IPS-NIHi11 (cell line): ENCODE measurements around the gene SH3RF3.

Experiments
- DNase-seq: peaks from one replicate; pipeline ENCODE4 v3.0.0; 2012; ENCODE audit warnings: mixed read lengths, low spot score

SH3RF3 gene

DNA sequence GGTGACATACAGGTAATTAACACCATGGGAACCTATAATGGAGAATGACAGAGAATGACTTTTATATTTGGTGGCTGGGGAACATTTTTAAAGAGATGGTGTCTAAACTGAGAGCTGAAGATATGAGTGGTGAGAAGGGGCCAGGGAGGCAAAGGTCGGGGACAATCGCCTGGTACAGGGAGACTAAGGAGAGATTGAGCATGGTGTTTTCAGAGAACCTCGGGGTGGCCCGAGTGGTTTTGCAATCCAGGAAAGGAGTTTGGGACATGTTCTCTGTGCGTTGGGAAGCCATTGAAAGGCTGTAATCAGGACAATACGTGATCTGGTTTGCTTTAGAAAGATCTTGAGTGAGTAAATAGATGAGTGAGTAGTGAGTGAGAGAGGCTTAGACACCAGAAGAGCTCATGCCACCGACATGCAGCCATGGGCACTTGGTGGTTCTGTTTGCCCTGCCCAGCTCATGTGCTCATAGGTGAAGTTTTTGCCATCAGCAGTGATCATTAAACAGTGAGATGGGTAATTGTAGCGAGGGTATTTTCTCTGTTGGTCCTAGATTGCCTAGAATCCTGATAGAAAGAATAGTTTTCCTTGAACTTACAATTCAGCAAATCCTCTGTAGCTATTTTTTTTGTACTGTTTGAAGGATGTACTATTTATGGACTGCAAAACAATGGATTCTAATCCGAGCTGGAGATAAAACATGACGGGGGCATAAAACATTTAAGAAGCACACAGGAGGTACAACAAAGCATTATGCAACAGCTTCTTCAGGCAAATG is 114.7 kb downstream of the SH3RF3 start:
- no peak for DNase-seq

DNA sequence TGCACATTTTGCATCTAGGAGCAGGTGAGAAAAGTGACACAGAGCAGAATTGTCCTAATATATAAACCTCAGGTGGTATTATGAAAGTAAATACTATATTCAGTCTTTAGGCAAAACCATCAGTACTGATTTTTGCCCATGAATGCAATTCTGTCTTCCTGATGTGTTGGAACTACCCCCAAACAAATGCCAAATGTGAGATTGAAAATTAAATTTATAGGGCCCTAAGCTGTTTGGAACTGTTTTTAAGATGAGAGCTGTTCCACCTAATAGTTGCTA is 115.2 kb downstream of the SH3RF3 start:
- DNase-seq, result no peak

DNA sequence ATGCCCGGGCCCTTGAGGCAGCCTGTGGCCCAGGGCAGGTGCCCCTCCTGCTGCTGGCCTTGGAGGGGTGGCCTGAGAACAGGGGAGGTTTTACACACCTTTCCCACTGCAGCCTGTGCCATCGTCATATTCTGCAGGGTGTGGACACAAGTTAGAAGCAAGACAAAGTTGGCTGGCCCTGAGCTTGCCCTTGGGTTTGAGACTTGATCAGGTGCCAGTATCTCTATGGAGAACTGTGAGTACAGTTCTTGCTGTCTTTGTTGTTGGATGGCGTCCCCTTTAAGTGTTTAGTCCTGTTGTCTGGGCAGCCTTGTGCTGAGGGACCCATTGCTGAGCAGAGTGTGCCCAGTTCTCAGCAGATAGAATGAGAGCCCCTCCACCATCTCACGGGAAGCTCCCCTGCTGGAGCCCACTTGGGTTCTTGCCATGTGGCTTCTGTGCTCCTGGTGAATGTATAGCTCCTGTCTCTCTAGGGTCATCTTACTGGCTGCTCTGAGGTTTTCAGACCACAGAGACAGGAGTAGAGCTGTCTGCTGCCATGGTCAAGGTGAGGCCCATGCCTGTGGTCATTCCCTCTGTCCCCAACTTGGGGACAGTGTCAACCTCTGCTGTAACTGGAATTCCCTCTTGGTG is 115.9 kb downstream of the SH3RF3 start:
- no peak for DNase-seq

DNA sequence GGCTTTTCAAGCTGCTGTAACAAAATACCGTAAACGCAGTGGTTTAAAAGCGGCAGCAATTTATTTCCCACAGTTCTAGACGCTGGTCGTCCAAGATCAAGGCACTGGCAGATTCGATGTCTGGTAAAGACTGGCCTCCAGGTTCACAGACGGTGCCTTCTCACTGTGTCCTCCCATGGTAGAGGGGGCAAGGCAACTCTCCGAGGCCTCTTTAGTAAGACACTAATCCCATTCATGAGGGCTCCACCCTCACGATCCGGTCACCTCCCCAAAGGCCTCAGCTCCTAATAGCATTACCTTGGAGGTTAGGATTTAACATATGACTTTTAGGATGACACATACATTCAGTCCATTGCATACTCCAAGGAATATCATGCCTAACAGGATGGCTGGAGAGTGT is 117.2 kb downstream of the SH3RF3 start:
- no peak for DNase-seq

DNA sequence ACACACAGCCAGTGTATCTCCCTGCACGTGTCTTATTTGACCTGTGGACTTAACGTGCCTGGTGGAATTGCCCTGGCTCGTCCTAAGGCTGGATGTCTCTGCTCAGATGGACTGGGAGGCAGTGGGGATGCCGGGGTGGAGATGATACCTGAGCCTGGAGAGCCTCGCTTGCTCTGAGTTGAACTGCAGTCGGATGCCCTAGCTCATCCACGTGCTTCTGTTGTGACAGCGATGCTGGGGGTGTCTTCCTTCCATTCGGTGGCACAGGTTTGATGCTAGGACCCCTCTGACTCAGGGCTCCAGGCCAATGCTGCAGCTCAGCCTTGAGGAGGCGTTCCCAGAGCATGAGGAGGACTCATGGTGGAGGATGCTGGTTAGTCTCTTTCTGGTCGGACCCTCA is 117.6 kb downstream of the SH3RF3 start:
- no peak for DNase-seq

DNA sequence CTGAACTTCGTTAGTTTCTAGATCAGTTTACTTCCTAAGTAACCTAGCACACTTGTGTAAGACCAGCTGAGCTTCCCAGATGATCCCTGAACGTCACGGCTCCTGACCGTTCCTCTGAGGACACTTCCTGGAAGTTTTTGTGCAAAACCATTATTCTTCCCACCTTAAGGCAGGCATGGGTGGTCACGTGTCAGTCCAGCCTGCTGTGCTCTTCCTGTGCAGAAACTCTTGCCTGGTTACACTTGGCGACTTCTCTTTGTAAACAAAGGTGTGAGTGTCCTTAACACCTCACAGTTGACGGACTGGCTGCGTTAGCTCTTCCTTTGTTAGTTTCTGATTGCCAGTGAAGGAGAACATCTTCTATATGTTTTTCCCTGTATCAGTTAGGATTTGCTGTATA is 118.3 kb downstream of the SH3RF3 start:
- no peak for DNase-seq

DNA sequence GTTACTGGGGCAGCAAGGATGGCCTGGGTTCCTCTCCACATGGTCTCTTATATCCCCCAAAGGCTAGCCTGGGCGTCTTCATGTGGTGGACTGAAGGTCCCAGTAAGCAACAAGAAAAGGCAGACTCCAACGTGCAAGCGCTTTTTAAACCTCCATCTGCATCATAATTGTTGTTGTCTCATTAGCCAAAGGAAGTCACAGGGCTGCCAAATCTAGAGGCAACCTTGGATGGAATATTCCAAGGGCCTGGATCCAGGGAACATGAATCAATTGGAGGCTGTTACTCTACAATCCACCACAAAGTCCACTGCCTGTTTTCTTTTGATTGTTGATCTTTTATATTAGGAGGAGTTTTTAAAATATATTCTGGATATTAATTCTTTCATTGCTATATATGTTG is 118.8 kb downstream of the SH3RF3 start:
- no peak for DNase-seq

DNA sequence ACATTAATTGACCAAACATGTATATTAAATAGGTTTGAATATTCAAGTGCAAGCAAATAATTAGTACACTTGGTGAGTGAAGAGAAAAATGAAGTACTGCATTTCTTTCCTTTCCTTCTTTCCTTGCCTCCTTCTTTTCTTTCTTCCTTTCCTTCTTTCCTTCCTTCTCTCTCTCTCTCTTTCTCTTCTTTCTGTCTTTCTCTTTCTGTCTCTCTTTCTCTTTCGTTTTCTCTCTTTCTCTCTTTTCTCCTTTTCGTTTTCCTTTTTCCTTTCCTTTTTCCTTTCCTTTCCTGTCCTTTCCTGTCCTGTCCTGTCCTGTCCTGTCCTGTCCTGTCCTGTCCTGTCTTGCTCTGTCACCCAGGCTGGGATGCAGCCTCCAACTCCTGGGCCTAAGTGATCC is 119.6 kb downstream of the SH3RF3 start:
- DNase-seq, result no peak

DNA sequence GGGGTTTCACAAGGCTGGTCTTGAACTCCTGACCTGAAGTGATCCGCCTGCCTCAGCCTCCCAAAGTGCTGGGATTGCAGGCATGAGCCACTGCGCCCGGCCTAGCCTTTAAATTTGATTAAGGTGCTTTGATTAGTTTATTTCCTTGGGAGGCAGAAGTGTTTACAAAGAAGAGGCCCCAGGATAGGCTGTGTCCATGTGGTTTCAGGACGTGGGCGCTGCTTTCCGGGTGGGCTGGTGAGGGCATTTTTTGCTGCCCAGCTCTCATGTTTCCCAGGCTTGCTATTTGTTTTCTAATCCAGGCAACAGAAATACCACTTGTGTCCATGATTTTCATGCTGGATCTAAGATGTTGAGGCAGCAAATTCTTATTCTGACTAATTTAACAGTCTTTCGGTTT is 124.2 kb downstream of the SH3RF3 start:
- no peak for DNase-seq

DNA sequence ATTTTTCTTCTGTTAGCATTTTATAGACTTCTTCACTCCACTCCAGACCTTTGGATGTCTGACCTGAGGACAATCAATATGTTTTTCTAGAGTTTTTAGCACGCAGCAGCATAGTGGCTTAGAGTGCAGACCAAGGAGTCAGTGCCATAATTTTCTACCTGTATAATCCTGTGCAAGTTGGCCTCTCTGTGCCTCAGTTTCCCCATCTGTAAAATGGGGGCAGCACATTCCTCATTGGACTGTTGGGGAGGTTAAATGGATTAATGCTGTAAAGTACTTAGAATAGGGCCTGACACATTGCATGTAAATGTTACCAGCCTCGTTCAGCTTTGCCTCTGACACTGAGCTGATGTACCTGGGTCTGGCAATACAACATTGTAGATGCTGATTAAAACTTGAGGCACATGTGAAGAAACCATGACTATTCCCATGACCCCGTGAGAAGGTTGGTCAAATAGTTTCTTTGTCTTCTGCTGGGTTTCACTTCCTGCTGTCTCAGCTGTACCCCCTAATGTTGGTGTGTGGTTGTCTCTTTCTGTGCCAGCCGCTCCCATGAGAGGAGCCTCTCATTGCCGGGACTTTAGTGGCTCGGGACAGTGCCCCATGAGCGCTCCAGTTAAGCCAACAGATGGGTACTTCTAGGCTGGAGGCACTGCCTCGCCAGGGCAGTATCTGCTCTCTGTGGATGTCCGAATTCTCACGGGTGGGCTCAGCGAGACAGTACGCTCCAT is 125.3 kb downstream of the SH3RF3 start:
- DNase-seq, result no peak

DNA sequence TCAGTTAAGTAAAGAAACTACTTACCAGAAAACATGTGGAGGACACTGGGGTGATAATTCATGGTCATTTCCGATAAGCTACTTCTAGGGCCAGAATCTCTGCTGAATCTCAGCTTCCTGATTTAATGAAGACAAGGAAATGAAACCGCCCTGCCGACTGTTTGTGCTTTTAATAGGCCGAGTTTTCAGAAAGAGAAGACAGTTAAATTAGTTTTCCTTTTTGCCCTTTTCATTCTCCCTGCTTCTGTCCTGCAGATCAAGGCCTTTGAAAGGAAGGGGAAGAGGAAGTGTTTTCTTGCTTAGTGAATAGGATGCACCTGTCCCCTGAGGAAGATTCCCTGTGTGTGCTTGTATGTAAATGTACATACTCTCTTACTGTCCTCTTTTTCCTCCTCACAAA is 126.6 kb downstream of the SH3RF3 start:
- no peak for DNase-seq

DNA sequence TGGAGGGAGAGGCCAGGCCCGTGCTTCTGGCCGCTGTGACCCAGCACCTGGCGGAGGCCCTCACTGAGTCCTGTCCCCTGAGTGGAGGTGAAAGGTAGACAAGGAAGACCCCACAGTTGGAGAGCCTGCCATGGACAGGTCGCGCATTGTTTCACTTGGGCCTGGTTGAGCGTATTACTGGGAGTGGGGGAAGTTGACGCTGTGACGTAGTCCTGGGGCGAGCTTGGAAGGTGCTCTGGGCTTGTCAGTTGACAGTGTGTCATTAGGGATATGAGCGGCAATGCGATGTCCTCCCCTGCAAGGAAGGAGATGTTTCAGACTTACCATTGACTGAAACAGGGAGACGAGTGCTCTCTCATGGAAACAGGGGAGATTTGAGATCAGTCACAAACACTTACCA is 127.1 kb downstream of the SH3RF3 start:
- DNase-seq, result no peak

DNA sequence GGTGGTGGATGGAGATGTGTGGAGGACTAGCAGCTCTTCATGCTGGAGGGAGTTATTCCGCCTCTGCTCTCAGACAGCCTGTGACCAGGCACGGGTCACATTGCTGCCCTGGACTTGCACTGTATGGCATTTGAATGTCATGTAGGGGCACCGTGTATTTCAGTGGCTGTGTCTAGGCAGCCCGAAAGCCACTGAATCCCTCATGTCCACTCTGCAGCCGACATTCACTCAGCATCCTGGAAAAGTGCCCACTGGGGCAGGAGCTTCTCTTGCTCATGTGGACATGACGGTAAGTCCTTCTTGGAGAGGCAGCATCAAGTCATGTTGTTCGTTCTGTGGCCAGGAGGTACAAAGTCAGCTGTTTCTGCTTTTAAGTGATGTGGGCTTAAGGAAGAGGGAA is 127.9 kb downstream of the SH3RF3 start:
- DNase-seq, result no peak

DNA sequence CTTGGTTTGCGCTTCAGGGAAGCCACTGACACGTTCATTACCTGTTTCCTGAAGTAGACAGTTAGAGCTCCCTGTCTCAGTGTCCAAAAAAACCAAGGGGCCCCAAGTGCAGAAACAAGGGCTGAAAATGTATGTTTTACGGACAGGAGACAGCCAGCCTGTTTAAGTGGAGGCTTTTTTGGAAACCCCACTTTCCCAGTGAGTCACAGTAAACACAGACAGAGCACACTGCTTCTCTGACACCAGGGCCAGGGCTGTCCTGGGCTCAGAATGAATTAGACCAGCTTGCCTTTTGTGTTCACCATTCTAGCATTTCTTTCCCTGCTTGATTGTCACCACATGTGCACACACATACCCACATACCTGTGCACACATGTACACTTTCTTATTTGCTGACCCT is 128.6 kb downstream of the SH3RF3 start:
- no peak for DNase-seq

DNA sequence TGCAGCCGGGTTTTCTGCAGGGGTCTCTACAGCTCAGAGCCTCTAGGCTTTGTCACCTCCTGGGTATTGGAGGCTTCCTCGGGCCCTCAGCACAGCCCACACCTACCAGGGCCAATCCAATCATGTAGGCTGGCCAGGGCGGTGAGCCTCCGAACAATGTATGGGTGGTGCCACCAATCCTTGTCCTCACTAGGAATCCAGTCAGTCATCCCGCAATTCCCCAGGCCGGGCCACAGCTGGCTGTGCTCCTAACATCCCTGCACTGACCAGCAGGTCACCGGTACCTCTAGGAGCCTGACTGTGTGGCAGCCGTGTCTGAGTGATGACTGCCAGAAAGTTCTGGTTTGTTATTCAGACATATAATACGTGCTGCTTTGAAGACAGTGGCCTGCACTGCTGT is 129.4 kb downstream of the SH3RF3 start:
- DNase-seq, result no peak

DNA sequence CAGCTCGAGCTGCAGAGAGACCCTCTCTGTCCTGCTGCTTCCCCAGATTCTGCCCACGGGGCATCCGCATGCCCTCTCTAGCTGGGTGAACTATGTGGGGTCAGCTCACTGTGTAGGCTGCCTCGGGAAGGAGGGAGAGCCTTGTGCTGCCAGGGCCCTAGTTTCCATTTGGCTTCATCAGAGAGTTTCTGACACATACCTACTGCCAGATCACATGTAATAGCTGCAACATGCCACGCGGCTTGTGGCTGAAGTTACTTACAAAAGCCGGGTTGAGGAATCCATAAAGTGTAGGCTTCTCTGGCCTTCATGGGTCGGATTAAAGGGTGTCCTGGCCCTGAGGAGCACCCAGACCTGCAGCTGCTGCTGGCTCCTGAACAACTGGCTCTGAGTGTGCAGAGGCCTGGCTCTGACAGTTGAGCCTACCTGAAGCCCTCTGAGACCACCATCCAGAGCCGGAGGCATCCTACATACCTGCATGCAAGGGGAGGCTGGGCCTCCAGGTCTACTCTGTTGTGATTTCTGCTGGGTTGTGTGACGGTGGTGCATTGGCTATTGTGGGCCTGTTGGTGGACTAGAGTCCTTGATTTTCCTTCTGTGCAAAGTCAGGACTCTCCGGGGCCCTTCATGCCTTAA is 130.0 kb downstream of the SH3RF3 start:
- no peak for DNase-seq

DNA sequence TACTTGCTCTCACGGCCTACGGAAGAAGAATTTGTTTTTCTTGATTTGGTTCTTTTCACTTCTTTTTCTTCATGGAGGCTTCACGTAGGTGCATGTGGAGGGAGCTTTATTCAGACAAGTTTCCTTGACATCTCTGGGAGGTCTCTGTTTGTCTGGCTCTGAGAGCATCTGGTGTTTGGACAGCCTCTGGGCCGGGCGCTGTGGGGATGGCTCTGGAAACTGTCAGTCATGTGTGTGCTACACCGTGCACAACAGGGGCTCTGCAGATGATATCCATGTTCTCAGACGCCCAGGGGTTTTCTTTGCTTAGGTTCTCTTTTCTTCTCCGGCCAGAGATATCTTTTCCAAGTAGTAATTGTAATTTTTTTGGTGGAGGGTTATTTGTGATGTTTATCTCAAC is 130.7 kb downstream of the SH3RF3 start:
- no peak for DNase-seq

DNA sequence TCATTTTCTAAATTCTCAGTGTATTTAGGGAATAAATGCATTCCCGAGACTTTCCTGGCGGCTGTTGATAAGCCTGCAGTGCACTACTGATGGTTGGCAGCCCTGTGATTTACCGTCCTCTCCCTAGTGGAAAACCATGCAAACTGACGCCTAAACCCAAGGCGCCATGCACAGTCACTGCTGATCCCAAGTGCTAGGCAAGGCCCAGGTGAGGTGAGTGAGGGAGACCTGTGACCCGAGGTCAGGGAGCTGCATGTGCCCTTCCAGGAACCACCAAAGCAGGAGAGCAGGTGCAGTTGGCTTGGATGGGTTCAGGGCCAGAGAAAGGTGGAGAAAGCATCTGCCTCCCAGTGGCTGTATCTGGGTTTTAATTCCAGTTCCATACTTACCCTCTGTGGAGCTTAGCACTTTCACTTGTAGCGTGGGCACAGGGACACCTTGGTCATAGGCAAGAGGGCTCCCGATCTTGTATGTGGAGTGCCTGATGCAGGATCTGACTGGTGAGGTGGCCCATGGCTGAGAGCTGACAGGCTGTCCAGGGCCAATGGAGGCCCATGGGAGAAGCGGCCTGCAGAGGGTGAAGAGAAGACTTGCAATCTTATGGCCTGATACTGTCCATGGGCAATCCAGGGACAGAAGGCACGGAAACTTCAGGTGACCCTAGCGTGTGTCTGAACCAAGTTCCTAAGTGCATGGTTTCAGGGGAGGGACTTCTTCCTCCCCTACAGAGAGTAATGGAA is 131.3 kb downstream of the SH3RF3 start:
- DNase-seq, result no peak

DNA sequence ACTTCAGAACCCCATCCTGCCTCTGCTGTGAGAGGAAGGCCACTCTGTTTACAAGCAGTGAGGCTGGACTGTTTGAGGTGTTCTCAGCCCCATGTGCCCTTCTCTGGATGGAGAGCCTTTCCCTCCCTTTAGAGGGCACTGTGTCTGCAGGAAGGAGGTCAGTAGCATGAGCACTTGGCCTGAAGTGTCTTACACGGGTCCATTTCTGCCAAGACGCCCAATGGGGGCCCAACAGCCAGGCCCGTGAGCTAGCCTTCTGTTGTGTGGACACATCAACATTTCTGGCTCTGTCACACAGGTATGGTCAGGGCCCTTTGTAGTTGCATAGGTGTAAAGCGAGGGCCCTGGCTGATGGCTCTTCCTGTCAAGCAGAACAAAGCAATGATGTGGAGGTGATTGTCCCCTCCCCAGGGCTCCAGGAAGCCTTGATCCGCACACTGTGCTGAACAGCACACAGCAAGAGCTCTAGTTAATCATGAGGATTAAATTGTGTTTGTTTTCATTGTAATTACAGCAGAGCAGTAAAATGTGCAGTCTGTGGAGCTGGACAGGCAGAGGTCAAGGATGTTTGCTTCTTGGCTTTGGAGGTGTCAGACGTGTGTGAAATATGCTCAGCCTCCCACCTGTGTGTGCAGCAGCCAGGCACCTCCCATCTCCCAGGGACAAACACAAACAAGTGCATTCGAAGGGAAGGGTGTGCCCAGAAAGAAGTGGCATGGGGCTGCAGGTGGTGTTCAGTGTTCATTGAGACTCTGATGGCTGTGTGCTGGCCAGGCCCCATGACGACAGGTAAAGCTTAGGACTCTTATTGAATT is 132.1 kb downstream of the SH3RF3 start:
- DNase-seq, result peak; percentile 46

DNA sequence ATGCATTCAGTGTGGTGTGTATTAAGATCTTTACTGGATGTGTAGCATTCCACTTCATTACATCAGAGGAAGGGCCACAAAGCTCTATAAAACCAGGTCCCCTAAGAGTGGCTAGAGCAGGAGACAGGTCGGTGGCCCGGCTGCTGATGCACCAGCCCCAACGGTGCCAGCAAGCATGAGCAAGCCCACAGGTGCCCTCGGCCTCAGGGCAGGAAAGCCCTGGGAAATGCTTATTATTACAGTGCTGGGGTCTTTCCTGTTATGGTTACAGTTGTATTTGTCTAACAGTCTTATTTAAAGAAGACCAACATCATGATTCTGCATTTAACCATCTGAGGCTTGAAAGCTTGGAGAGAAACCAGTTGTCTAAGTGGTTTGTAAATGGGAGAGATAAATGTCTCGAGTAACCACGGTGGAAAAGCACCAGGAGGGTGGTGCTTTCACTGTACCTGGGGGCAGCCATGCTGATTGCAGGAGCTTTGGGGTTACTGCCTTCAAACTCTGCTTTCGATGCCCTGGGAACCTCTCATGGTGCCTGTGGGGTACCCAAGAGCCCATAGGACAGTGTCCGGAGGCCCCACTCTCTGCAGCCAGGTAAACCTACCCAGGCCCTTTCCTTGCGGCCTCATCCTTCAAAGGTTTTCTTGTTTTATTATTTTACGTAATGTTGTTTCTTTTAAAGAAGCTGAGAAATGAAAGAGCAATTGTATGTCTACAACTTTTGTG is 133.1 kb downstream of the SH3RF3 start:
- DNase-seq, result no peak
